ENCODE measurements around the gene GRB10. TPM values are rescaled to one million over a fixed set of nuclear protein-coding genes. Genes with fewer than 3 reads are reported as not detected.

GRB10 gene
- total RNA-seq, 4 donors from 2014 or later, result 40.4 to 88.6 (median 61.1) TPM

GRCh38 chr7:50826371-50827172, 43.9 kb upstream of the GRB10 start:
- intact Hi-C loops (cut with DNase I; ENCODE audit: low total_unique reads), result no loop called here
- ATAC-seq, result no peak
- H3K4me1 ChIP-seq, result peaks cover 0 to 4% of the 10 kb centered on the region in 2 donors
- no peak overlapping the region for H3K4me3 ChIP-seq
- DNase-seq, result no peak
- H3K9me3 ChIP-seq, result no peaks in the 10 kb centered on the region
- H3K36me3 ChIP-seq, result no peaks in the 10 kb centered on the region
- TF ChIP-seq CTCF (IDR thresholded peaks at IDR 0.05 in 4 of 5, conservative IDR thresholded peaks at IDR 0.05 in 1 of 5), result no peak
- TF ChIP-seq POLR2A (IDR thresholded peaks at IDR 0.05), result no peak
- no peaks in the 10 kb centered on the region for H3K27me3 ChIP-seq
- H3K27ac ChIP-seq, result no peak overlapping the region
- in situ Hi-C loops (cut with MboI; ENCODE audit: low sequenced_read_pairs in 4 of 4), result no loop called here

- Histone ChIP-seq H3K27me3 (no peaks in the 10 kb centered on the region), H3K36me3 (no peaks in the 10 kb centered on the region), H3K27ac (no peak overlapping the region), H3K4me1 (peaks cover 0 to 12% of the 10 kb centered on the region in 2 donors), H3K9me3 (no peaks in the 10 kb centered on the region), H3K4me3 (no peak overlapping the region)
- intact Hi-C loops (cut with DNase I; ENCODE audit: low total_unique reads) (no loop called here), in situ Hi-C loops (cut with MboI; ENCODE audit: low sequenced_read_pairs in 4 of 4) (no loop called here)
- TF ChIP-seq CTCF (IDR thresholded peaks at IDR 0.05 in 4 of 5, conservative IDR thresholded peaks at IDR 0.05 in 1 of 5), result no peak
- no peak for TF ChIP-seq POLR2A (IDR thresholded peaks at IDR 0.05)
- no peak for DNase-seq
- no peak for ATAC-seq
These were observed 42.8 kb upstream of the GRB10 start for GRCh38 chr7:50825465-50825864.

- intact Hi-C loops (cut with DNase I; ENCODE audit: low total_unique reads) (no loop called here), in situ Hi-C loops (cut with MboI; ENCODE audit: low sequenced_read_pairs in 4 of 4) (no loop called here)
- ATAC-seq (no peak), DNase-seq (no peak)
- no peak for TF ChIP-seq CTCF (IDR thresholded peaks at IDR 0.05 in 4 of 5, conservative IDR thresholded peaks at IDR 0.05 in 1 of 5)
- no peak for TF ChIP-seq POLR2A (IDR thresholded peaks at IDR 0.05)
- H3K4me3 ChIP-seq, result no peak overlapping the region
- no peaks in the 10 kb centered on the region for H3K27me3 ChIP-seq
- H3K36me3 ChIP-seq, result no peaks in the 10 kb centered on the region
- H3K27ac ChIP-seq, result no peak overlapping the region
- H3K4me1 ChIP-seq, result peaks cover 0 to 12% of the 10 kb centered on the region in 2 donors
- H3K9me3 ChIP-seq, result no peaks in the 10 kb centered on the region
These were observed 42.2 kb upstream of the GRB10 start for GRCh38 chr7:50824882-50825281.

- peak overlapping the region in 2 of 4 donors; percentile 68 to 81 for H3K27ac ChIP-seq
- DNase-seq (no peak), ATAC-seq (no peak)
- no peaks in the 10 kb centered on the region for H3K36me3 ChIP-seq
- no peaks in the 10 kb centered on the region for H3K9me3 ChIP-seq
- in situ Hi-C loops (cut with MboI; ENCODE audit: low sequenced_read_pairs in 4 of 4), result no loop called here
- TF ChIP-seq CTCF (IDR thresholded peaks at IDR 0.05 in 4 of 5, conservative IDR thresholded peaks at IDR 0.05 in 1 of 5) (no peak), POLR2A (IDR thresholded peaks at IDR 0.05) (no peak)
- intact Hi-C loops (cut with DNase I; ENCODE audit: low total_unique reads), result no loop called here
- H3K27me3 ChIP-seq, result no peaks in the 10 kb centered on the region
- H3K4me1 ChIP-seq, result peaks cover 0 to 12% of the 10 kb centered on the region in 2 donors
- no peak overlapping the region for H3K4me3 ChIP-seq
These were observed 40.0 kb upstream of the GRB10 start for GRCh38 chr7:50822706-50823105.
